Hematopoietic multipotent progenitor cell treated with erythropoietin and hydrocortisone succinate and interleukin-3 and kit ligand, for 15 days (in vitro differentiated cells): Measurements from ENCODE around the gene C16orf96.
A peak's percentile ranks its signal among the peaks of the same experiment; 100 is the strongest.

ENCODE experiments used
- DNase-seq: peaks from one replicate; pipeline ENCODE4 v3.0.0-alpha.2; 2015; ENCODE audit warnings: low spot score

Gene C16orf96

DNA sequence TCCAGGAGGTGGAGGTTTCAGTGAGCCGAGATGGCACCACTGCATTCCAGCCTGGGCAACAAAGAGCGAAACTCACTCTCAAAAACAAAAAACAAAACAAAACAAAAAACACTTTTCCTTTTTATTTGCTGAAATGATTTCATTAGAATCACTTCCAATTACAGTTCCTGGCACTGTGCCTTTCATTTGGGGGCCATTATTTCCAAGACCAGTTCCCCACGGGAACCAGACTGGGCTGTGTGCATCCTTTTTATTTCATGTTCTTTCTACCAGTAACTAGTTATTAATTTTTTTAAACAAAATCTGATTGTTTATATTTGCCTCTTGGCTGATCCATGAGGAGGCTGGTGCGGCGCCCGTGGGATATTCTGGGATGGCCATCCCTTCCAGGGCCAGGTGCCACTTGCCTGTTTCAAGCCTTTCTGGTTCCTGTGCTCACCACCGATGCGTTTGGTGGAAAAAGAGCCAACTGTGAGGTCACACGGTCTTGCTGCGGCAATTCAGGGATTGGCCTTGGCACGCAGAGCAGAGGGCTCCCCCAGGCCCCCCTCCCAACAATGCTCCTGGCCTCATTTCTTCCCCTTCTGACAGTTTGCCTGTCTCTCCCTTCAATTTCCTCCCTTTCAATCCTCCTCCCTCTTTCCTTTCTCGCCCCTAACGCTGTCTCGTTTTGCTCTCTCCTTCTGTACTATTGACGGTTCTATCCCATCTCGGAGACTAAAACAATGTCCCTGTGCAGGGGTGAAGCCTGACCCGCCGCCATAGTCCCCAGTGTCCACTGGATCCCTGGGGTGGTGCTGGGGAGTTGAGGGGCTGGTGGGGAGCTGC is 45.1 kb downstream of the C16orf96 start:
- no peak for DNase-seq

DNA sequence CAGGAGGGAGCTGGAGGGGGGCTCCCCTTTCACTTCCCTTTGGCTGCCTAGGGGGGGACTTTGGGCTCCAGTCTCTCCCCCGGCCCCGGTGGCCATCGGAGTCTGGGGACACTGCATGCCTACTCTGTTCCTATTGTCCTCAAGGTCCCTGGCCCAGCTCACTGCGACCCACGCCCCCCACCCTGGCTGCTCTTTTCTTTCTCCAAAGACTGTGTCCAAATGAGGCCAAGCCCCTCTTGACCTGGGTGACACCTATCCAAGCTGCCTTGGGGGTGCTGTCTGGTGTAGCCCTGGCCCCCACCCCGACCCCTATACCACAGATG is 45.7 kb downstream of the C16orf96 start:
- DNase-seq: no peak

GRCh38 chr16:4602331-4602730 is 46.2 kb downstream of the C16orf96 start:
- DNase-seq: no peak

DNA sequence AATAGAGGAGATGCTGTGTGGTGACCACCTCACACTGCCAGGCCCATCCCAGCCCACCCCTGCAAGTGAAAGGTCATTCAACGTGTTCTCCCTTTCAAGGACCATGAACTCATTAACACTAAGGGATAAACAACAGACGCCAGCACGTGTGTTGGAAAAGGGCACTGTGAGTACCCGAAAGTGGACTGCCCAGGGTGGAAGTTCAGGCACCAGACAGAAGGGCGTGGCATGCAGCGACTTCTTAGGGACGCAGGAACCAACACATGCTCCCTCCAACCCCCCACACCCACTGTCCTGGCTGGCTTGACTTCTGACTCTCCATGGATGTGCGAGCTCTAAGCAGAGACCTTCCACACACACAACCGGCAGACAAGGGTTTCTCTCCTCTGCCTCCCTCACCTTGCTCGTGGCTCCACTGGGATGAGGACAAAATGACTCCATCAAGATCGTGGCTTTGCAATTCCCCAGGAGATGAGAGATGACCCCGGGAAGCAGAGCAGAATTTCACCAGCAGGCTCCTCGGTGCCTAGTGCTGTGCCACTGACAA is 47.6 kb downstream of the C16orf96 start:
- DNase-seq: no peak

DNA sequence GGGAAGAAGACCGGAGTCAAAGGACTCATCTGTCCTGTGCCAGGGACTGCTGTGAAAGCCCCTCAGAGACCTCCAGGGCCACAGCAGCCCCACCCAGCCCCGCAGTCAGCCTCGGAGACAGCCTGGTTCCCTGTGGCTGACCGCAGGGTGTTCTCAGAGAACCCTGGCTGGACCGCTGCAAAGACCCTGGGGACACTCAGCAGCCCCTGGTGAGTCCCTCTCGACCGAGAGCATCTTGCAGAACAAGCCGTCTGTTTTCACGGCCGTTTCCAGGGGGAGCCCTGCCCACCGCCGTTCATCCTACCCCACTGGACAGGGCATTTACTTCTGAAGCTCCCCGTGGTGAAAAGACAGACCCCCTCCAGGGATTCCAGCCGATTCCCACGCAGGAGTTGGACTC is 48.3 kb downstream of the C16orf96 start:
- no peak for DNase-seq

GRCh38 chr16:4606354-4606753 is 50.2 kb downstream of the C16orf96 start:
- no peak for DNase-seq

DNA sequence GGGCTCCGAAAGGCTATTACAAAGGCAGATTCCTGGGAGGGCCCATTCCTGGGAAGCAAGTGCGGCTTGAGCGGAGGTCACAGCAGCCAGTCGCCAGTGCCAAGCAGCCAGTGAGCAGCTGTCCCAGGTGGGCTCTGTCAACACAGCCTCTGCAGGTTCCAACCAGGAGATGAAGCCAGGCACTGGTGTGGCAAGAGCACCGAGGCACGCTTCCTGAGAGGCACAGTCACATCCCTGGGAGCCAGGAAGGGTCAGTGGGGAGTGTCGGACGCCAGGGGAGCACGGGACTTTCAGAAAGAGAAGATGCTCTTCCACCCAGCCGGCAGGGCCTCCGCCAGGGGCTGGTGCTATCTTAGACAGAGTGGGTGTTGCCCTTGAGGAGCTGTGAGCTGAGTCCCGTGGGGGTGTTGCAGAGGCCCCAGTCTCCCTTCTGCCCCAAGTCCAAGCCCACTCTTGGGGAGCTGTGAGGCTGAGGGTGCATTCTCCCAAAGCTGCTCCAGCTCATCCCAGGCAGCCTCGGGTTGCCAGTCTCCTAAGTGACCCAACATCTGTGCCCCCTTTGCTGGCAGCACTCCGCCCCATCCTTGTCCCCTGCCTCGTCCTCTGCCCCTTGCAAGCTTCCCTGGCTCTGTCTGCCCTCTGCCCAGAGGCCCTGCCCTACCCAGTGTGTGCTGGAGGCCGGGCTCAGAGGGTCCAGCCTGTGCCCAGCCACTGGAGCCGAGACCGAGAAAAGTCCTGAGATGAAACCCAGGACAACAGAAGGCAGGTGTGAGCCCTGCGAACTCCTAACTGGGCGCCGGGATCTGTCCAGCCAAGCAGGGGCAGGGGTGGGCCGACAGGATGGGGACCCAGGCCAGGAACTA is 51.9 kb downstream of the C16orf96 start:
- DNase-seq: no peak

DNA sequence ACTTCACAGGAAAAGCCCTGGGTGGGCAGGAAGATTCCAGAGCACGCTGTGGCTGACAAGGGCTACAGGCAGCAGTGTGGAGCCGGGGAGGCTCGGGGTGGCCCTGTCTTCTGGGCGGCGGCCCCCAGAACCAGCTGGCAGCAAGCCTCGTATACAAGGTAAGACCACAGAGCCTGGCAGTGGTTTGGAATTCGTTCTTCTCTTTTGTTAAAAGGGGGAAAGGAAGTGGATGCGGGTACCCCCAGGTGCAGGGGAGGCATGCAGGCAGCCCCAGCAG is 52.5 kb downstream of the C16orf96 start:
- DNase-seq: no peak

DNA sequence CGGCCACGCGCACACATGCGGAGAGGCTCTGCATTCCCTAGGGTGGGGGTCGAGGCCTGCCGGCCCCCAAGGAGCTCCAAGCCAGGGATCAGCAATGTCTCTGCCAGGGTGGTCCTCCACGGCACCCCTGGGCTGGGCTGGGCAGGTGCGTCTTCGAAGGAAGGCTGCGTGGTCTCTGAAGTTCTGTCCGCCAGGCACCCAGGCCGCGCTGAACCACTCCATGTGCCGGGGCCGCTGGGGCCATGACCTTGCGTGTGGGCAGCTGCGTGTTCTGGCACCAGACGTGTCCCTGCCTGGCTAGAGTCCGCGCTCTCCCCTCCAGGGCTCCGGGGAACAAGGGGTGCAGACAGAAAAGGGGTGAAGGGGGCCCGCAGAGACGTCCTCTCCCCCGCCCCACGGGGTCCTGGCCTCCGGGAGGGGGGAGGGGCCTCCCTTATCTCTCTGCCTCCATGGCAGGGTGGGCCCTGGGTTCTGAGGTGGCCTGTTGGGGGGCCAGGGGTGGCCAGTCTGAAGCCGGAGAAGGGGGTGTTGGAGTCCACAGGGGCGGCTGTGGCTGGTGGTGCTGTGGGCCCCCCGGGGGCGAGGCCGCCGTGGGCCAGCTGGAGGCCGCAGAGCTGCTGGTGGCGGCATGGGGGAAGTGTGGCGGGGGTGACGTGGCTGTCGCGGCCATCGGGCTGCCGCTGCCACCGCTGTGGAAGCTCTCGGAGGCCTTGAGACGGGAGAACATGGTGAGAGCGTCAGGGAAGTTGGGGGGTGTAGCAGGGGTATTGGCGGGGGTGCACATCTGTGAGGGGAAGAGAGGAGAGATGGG is 53.3 kb downstream of the C16orf96 start:
- no peak for DNase-seq

- DNase-seq: no peak
Observed at GRCh38 chr16:4610011-4611005, 54.2 kb downstream of the C16orf96 start.

DNA sequence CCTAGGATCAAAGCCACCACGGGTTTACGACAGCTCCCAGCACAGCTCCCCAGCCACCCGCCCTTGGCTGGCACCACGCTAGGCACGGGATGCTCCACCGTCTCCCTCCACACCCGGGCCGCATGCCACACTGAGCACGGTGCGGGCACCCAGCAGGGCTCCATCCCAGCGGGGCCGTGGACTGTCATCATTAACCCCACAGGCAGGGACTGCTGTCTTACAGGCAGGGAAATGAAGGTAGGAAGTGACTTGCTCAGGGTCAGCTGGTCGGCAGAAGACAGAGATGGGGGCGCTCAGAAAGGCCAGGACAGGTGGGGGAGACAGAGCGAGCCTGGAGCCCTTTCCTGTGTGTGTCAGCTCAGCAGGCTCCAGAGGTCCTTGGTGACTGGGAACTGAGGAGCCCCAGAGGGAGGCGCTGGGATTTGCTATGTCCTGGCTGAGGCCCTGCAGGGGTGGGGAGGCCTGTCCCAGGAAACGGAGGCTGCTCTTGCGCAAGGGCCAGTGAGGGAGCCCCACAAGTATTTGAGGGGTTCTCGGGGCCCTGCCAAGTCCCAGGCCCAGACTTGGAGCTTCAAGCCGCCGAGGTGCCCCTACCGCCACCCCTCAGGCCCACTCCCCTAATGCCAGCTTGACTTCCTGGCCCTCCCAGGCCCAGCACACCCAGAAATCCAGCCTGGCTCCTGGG is 55.3 kb downstream of the C16orf96 start:
- no peak for DNase-seq

GRCh38 chr16:4612474-4612931 is 56.4 kb downstream of the C16orf96 start:
- no peak for DNase-seq

GRCh38 chr16:4612977-4613635 is 57.0 kb downstream of the C16orf96 start:
- DNase-seq: no peak

DNA sequence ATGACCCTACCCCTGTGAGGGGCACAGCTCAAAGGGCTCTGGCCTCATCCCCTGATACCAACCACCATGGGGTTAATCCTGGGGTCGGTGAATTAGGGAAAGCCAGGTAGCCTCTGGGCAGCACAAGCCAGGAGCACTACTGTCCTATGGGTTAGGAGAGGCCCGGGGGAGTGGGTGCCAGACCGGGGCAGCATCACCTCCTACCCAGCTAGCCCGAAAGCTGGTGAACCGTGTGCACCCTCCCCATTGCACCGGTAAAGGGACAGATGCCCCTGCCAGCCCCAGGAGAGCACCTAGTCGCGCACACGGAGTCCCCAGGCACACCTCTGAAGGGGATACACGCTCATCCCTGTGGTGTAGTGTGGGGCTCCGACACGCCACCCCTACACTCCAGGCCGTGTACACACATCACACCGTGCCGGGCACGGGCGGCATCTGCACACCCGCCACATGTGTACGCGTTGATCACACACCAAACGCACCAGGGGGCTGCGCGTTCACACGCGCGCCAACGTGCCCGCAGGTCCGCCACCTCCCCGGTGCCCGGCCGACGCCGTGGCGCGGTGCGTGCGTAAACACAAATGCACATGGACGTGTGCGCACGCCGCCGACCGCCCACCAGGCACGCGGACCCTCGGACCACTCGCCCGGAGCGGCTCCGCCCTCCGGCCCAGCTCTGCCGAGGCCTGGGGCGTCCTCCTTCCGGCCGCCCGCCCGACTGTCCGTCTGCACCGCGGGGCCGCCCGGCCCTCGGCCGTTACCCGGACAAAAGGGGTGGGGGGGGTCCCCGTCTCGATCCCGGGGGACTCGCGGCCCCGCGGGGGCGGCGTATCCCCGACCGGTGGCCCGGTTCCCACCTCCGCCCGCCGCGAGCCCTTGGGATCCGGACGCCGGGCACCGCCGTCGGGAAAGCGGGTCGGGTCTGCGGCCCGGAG is 57.8 kb downstream of the C16orf96 start:
- DNase-seq: no peak

DNA sequence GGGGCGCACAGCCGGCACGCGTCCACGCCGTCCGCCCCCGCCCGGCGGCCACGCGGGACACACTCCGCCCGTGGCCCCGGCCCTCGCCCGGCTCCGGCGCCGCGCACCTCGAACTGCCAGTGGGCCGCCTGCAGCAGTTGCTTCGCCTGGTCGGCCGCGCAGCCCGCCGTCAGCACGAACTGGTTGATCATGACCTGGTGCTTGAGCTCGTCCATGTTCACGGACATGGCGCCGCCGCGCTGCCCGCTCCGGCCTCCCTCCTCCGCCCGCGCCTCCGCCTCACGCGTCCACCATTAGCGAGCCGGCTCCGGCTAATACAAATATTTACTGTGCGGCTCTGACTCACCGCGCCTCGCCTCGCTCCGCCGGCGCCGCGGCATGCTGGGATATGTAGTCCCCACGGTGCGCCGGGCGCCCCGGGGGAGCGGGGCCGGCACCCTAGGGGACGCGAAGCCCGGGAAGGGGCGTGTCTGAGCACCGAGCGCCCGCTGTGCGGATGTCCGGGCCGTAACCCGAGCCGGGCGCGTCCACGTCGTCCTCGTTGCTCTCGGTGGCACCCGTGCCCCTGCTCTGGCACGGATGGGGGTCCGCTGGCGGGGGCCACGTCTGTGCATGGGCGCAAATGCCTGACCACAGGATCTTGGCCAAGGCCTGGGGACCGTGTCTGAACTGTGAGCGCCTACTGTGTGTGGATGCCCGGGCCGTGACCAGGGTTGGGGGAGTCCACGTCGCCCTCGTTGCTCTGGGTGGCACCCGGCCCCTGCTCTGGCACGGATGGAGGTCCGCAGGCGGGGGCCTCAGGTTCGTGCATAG is 58.6 kb downstream of the C16orf96 start, which contains the start of gene UBALD1:
UBALD1 (minus strand) TSS at position 318 of the 813 bp plus-strand sequence; CDS start at position 227, 91 bp downstream.
- DNase-seq: peak; percentile 89

DNA sequence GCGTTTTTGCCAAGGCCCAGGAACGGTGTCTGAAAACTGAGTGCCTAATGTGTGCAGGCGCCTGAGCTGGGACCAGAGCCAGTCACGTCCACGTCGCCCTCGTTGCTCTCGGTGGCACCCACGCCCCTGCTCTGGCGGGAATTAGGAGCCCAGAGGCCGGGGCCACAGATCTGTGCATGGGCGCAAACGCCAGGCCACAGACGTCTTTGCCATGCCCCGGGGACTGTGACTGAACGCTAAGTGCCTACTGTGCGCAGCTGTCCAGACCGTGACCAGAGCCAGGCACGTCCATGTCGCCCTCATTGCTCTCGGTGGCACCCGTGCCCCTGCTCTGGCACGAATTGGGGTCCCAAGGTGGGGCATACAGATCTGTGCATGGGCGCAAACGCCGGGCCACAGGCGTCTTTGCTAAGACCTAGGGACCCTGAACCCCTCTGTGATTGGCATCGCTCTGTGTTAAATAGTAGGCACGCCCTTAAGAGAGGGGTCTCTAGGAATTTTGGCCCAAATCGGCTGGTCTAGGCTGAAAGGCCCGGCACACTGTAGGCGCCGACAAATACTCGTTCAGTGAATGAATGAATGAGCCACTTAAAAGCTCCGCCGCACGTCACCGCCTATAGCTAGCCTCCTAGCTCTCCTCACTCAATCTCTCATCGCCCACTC is 59.4 kb downstream of the C16orf96 start:
- no peak for DNase-seq
